MCF 10A (cell line): ENCODE measurements around the gene PDE4D. TPM values are rescaled to one million over a fixed set of nuclear protein-coding genes. Genes with fewer than 3 reads are reported as not detected.
"Not testable (repeated sequence)": the region's sequence is repeated elsewhere in the genome, so short reads cannot be mapped to it uniquely, and the experiment has no call there.

Source experiments
- BruUV-seq: library from RNA; stranded (reverse); fragments of 400-500 nt; replicated peaks from 2 replicates; lab custom pipeline; 2021; lab: Mats Ljungman, UMichigan
- CTCF ChIA-PET: fragments of 300-600 bp; sonication (Branson Sonifier 250); formaldehyde crosslinking; extraction: SDS; loops from one replicate; lab custom pipeline; 2021; ENCODE audit warnings: antibody characterized with exemption, inconsistent platforms; lab: Yijun Ruan, JAX
- POLR2A ChIA-PET: fragments of 300-600, 350-650 bp; sonication (Branson Sonifier 250); formaldehyde crosslinking; extraction: SDS; loops from one replicate; lab custom pipeline; 2020; ENCODE audit warnings: antibody characterized with exemption, inconsistent platforms; lab: Yijun Ruan, JAX
- DNase-seq: peaks from one replicate; pipeline ENCODE4 v3.0.0-alpha.2; 2018; ENCODE audit not compliant: unreplicated experiment
- H3K27ac Mint-ChIP-seq: one replicate; pipeline ENCODE4 v1.8.0; 2022; ENCODE audit warnings: mild to moderate bottlenecking, low read depth, mixed read lengths; ENCODE audit not compliant: unreplicated experiment
- H3K27me3 Mint-ChIP-seq: one replicate; pipeline ENCODE4 v1.8.0; 2022; ENCODE audit warnings: mixed read lengths; ENCODE audit not compliant: insufficient read depth, unreplicated experiment
- H3K36me3 Mint-ChIP-seq: one replicate; pipeline ENCODE4 v1.8.0; 2022; ENCODE audit warnings: mild to moderate bottlenecking, moderate library complexity, mixed read lengths; ENCODE audit not compliant: insufficient read depth, unreplicated experiment
- H3K4me1 Mint-ChIP-seq: one replicate; pipeline ENCODE4 v1.8.0; 2022; ENCODE audit warnings: mixed read lengths; ENCODE audit not compliant: insufficient read depth, unreplicated experiment
- H3K4me3 Mint-ChIP-seq: one replicate; pipeline ENCODE4 v1.8.0; 2022; ENCODE audit warnings: mild to moderate bottlenecking, moderate library complexity, mixed read lengths; ENCODE audit not compliant: unreplicated experiment
- H3K9me3 Mint-ChIP-seq: one replicate; pipeline ENCODE4 v1.8.0; 2022; ENCODE audit warnings: mixed read lengths; ENCODE audit not compliant: unreplicated experiment
- intact Hi-C: fragments of 100-400 bp; cut with micrococcal nuclease; formaldehyde crosslinking; loops from 2 replicates; pipeline ENCODE4 v1.14.1; 2022
- total RNA-seq: library from RNA; stranded (reverse); gene quantifications from 2 replicates; pipeline ENCODE4 v1.2.3, GENCODE V29; 2022
- TF ChIP-seq, protein P1 (sequence below): fragments of 200-600 bp; IDR thresholded peaks from one replicate; pipeline ENCODE4 v1.8.0; 2022; ENCODE audit warnings: antibody characterized with exemption, mild to moderate bottlenecking; ENCODE audit not compliant: unreplicated experiment

PDE4D gene
- total RNA-seq, 1 experiment from 2014 or later = 85.0 TPM

DNA sequence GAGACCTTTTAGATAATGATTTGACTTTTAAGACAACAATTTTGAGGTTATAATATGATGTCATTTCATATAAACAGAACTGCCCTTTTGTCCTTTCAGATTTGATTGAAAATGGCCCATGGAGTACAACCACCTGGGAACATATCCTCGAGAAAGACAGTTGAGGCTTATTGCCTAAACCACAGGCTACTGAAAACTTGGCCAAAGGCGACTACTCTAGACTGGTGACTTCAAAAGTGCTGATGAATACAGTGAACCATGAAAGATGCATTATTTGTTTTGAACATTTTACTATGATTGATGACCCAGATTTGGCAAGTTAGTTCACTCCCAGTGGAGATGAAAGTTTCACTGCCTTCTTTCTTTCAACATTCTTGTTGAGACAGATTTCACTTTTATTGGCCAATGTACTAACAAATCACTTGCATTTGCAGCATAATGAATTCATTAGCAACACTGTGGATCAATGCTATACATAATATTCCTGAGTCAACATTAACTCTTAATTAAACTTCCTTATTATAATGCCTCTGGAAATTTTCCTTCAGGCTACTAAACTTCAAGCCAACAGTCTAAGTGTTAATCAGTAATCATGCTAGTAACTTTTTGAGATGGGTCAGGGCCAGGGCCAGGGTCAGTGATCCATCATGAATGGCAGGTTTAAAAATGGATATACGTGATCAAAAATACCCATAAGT, 830.4 kb downstream of the PDE4D start:
- BruUV-seq = no TSS peak
- H3K36me3 Mint-ChIP-seq = peaks cover 6% of the 10 kb centered on the region
- intact Hi-C loops = no loop called here
- peaks cover 8% of the 10 kb centered on the region for H3K9me3 Mint-ChIP-seq
- CTCF ChIA-PET = interaction anchor here (0.9 to 1.2 kb wide), 2 partner anchors 65 to 318 kb away, joined by 3 read pairs; no protein-coding TSS in a partner anchor
- TF ChIP-seq, protein P1, sequence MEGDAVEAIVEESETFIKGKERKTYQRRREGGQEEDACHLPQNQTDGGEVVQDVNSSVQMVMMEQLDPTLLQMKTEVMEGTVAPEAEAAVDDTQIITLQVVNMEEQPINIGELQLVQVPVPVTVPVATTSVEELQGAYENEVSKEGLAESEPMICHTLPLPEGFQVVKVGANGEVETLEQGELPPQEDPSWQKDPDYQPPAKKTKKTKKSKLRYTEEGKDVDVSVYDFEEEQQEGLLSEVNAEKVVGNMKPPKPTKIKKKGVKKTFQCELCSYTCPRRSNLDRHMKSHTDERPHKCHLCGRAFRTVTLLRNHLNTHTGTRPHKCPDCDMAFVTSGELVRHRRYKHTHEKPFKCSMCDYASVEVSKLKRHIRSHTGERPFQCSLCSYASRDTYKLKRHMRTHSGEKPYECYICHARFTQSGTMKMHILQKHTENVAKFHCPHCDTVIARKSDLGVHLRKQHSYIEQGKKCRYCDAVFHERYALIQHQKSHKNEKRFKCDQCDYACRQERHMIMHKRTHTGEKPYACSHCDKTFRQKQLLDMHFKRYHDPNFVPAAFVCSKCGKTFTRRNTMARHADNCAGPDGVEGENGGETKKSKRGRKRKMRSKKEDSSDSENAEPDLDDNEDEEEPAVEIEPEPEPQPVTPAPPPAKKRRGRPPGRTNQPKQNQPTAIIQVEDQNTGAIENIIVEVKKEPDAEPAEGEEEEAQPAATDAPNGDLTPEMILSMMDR = no peak
- peaks cover 43% of the 10 kb centered on the region for H3K4me1 Mint-ChIP-seq
- H3K27me3 Mint-ChIP-seq = no peaks in the 10 kb centered on the region
- peak; percentile 81 for DNase-seq
- H3K27ac Mint-ChIP-seq = peak overlapping the region; percentile 87
- POLR2A ChIA-PET = interaction anchor here (1.6 to 1.8 kb wide), 2 partner anchors 16 to 28 kb away, joined by 5 read pairs; no protein-coding TSS in a partner anchor
- H3K4me3 Mint-ChIP-seq = no peak overlapping the region

DNA sequence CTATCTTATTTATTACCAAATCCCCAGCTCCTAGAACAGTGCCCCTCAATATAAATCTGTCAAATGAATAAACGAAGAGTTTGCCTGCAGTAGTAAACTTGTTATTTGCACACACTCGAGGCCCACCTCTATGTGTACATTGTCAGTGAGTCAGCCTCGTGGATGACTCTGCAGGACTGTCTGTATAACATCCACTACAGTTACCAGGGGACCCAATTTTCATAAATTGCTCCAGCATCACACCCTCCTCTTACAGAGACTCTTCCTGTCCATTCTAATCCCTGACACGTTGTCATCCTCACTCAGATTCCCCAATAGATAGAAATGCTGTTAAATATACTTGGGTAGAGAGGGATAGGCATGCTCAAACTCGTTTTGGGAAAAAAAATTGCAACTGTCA, 832.1 kb downstream of the PDE4D start:
- Mint-ChIP-seq H3K27ac (no peak overlapping the region), H3K27me3 (no peaks in the 10 kb centered on the region), H3K9me3 (peaks cover 8% of the 10 kb centered on the region), H3K4me1 (peaks cover 38% of the 10 kb centered on the region), H3K4me3 (no peak overlapping the region), H3K36me3 (peaks cover 6% of the 10 kb centered on the region)
- POLR2A ChIA-PET = interaction anchor here (1.2 to 1.8 kb wide), 2 partner anchors 19 to 26 kb away, joined by 3 to 5 read pairs; no protein-coding TSS in a partner anchor
- CTCF ChIA-PET = interaction anchor here (0.7 to 1.0 kb wide), 2 partner anchors 25 to 508 kb away, joined by 3 to 4 read pairs; no protein-coding TSS in a partner anchor
- intact Hi-C loops = no loop called here
- TF ChIP-seq, protein P1 = no peak
- no TSS peak for BruUV-seq
- DNase-seq = no peak

DNA sequence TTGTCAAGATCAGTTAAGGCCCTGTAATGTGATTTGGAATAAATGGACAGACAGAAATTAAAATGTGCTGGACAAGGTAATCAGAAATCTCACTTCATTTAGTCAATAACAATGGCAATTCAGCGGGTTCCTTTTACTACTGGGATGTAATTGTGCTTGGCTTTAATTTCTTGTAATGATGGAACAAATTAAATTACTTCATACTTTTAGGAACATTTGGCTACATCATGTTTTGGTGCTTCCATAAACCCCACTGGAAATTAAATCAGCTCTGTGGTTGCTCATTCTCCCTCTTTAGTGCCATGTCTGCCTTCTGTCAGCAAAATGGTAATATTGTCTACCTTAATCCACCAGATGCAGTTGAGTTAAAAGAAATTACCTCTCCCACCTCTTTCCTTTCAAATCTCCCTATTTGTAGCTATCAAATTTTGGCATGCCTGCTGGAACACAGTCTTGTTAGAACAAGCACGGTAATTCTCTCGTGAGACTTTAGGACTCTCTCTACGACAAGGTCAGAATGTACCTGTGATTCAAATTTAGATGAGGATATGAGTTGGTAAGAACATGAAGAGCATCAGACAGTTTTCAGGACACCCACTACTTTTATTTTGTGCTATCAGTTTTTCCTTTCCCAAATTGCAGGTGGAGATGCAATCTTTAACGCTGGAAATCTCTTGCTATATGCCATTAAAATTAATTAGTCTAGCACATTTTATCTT, 834.4 kb downstream of the PDE4D start:
- Mint-ChIP-seq H3K9me3 (no peaks in the 10 kb centered on the region), H3K27ac (no peak overlapping the region), H3K4me1 (peaks cover 25% of the 10 kb centered on the region), H3K4me3 (no peak overlapping the region), H3K27me3 (no peaks in the 10 kb centered on the region), H3K36me3 (peaks cover 6% of the 10 kb centered on the region)
- intact Hi-C loops = no loop called here
- DNase-seq = no peak
- TF ChIP-seq, protein P1 = no peak
- no TSS peak for BruUV-seq
- POLR2A ChIA-PET = interaction anchor here (0.6 to 1.2 kb wide), 5 partner anchors 14 to 1105 kb away, joined by 3 to 5 read pairs (median 4); no protein-coding TSS in a partner anchor
- CTCF ChIA-PET = interaction anchor here (0.5 to 0.6 kb wide), 3 partner anchors 15 to 167 kb away, joined by 3 to 4 read pairs (median 3); no protein-coding TSS in a partner anchor

DNA sequence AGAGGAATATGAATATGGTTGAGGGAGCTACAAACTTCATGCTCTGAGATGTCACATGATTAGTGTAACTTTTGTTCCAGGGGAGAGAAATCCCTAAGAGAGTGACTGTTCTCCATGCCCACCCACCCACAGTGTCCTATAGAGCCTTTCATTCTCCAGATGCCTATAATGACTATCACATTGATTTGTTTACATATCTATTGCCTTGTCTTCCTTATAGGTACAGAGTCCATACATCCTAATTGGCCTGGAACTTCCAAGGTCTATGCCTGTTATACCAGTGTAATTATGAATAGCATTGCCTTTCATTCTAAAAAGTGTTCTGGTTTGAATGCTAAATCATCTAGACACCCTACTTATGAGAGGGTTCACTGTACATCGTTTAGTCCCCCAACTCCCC, 835.3 kb downstream of the PDE4D start:
- Mint-ChIP-seq H3K27me3 (no peaks in the 10 kb centered on the region), H3K4me3 (no peak overlapping the region), H3K4me1 (peaks cover 17% of the 10 kb centered on the region), H3K9me3 (no peaks in the 10 kb centered on the region), H3K36me3 (peaks cover 6% of the 10 kb centered on the region), H3K27ac (no peak overlapping the region)
- no TSS peak for BruUV-seq
- intact Hi-C loops = no loop called here
- TF ChIP-seq, protein P1 = no peak
- DNase-seq = no peak
- CTCF ChIA-PET = interaction anchor here (0.7 to 1.2 kb wide), 2 partner anchors 10 to 40 kb away, joined by 3 read pairs; no protein-coding TSS in a partner anchor
- POLR2A ChIA-PET = interaction anchor here (0.6 to 1.2 kb wide), 4 partner anchors 13 to 70 kb away, joined by 3 to 5 read pairs (median 4); no protein-coding TSS in a partner anchor

DNA sequence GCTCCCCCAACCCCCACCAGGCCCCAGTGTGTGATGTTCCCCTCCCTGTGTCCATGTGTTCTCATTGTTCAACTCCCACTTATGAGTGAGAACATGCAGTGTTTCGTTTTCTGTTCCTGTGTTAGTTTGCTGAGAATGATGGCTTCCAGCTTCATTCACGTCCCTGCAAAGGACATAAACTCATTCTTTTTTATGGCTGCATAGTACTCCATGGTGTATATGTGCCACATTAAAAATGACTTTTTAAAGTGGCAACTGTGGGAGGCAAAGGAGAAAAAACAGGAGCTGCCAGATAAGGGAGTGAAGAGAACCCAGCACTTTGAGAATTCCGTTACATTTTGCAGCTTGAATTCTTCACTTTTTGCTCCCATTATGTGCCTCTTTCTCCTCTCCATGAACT, 836.9 kb downstream of the PDE4D start:
- H3K4me3 Mint-ChIP-seq, H3K4me1 Mint-ChIP-seq, BruUV-seq, DNase-seq, H3K36me3 Mint-ChIP-seq, H3K27me3 Mint-ChIP-seq, intact Hi-C loops, H3K9me3 Mint-ChIP-seq, H3K27ac Mint-ChIP-seq: not testable (repeated sequence)
- ChIA-PET CTCF (interaction anchor here (0.6 to 1.4 kb wide), 4 partner anchors 10 to 170 kb away, joined by 3 to 5 read pairs (median 4); no protein-coding TSS in a partner anchor), POLR2A (interaction anchor here (1.4 kb wide), 1 partner anchor 10 kb away, joined by 5 read pairs; no protein-coding TSS in a partner anchor)
